IMR-90 (cell line): ENCODE measurements around the gene SH3RF3. TPM values are rescaled to one million over a fixed set of nuclear protein-coding genes. Genes with fewer than 3 reads are reported as not detected.

Source experiments
- ATAC-seq: fragments of 200-7000 bp; cut with Tn5 transposase; 2 replicates; pipeline ENCODE4 v1.9.1; 2020; ENCODE audit warnings: low read depth, mild to moderate bottlenecking, moderate library complexity
- BruUV-seq: library from RNA; stranded (reverse); fragments of 400-500 nt; replicated peaks from 2 replicates; lab custom pipeline; 2021; lab: Mats Ljungman, UMichigan
- CTCF ChIA-PET: fragments of 300-600 bp; formaldehyde crosslinking; extraction: SDS; loops from one replicate; lab custom pipeline; 2021; ENCODE audit warnings: antibody characterized with exemption; lab: Yijun Ruan, JAX
- POLR2A ChIA-PET: fragments of 300-600 bp; sonication (Branson Sonifier 250); formaldehyde crosslinking; loops from one replicate; lab custom pipeline; 2022; ENCODE audit warnings: antibody characterized with exemption; ENCODE audit not compliant: unreplicated experiment; lab: Charles Lee
- DNase-seq: peaks from one replicate; pipeline ENCODE4 v3.0.0; 2013
- H2AFZ ChIP-seq: replicated peaks from 2 replicates; pipeline ENCODE3; 2013; ENCODE audit warnings: low read length, mild to moderate bottlenecking; ENCODE audit not compliant: poor library complexity
- H2AK5ac ChIP-seq: 2 replicates; pipeline ENCODE4 v1.6.1; 2013; ENCODE audit warnings: low read depth, low read length, inconsistent platforms
- H2AK9ac ChIP-seq: replicated peaks from 2 replicates; pipeline ENCODE3; 2013; ENCODE audit warnings: mild to moderate bottlenecking, low read depth, low read length, moderate library complexity; ENCODE audit not compliant: poor library complexity
- H2BK120ac ChIP-seq: 2 replicates; pipeline ENCODE4 v1.6.1; 2013; ENCODE audit warnings: low read depth, low read length, inconsistent platforms
- H2BK15ac ChIP-seq: 3 replicates; pipeline ENCODE4 v1.6.1; 2013; ENCODE audit warnings: low read depth, low read length, inconsistent platforms
- H2BK20ac ChIP-seq: 2 replicates; pipeline ENCODE4 v1.6.1; 2013; ENCODE audit warnings: low read depth, mild to moderate bottlenecking, inconsistent platforms, low read length, moderate library complexity
- H2BK5ac ChIP-seq: 2 replicates; pipeline ENCODE4 v1.6.1; 2013; ENCODE audit warnings: mild to moderate bottlenecking, low read depth, low read length, inconsistent platforms; ENCODE audit not compliant: poor library complexity, severe bottlenecking
- H3K14ac ChIP-seq: replicated peaks from 2 replicates; pipeline ENCODE4 v1.6.1; 2013; ENCODE audit warnings: low read depth, low read length, inconsistent platforms
- H3K18ac ChIP-seq: 2 replicates; pipeline ENCODE4 v1.6.1; 2013; ENCODE audit warnings: low read depth, low read length, control low read depth
- H3K23ac ChIP-seq: 2 replicates; pipeline ENCODE4 v1.6.1; 2013; ENCODE audit warnings: low read depth, low read length, inconsistent platforms
- H3K27ac ChIP-seq: 2 replicates; pipeline ENCODE4 v1.5.1; 2013; ENCODE audit warnings: mild to moderate bottlenecking, control low read depth, low read length; ENCODE audit not compliant: insufficient read depth
- H3K27me3 ChIP-seq: 2 replicates; pipeline ENCODE4 v1.6.1; 2013; ENCODE audit warnings: low read length; ENCODE audit not compliant: control insufficient read depth, insufficient read depth
- H3K36me3 ChIP-seq: 2 replicates; pipeline ENCODE4 v1.6.1; 2013; ENCODE audit warnings: low read length, mixed read lengths; ENCODE audit not compliant: control insufficient read depth, insufficient read depth
- H3K4ac ChIP-seq: 2 replicates; pipeline ENCODE4 v1.6.1; 2013; ENCODE audit warnings: low read depth, low read length, inconsistent platforms
- H3K4me1 ChIP-seq: 2 replicates; pipeline ENCODE4 v1.6.1; 2013; ENCODE audit warnings: low read length, mixed read lengths; ENCODE audit not compliant: control insufficient read depth, insufficient read depth
- H3K4me2 ChIP-seq: 2 replicates; pipeline ENCODE4 v1.6.1; 2013; ENCODE audit warnings: low read depth, mild to moderate bottlenecking, control low read depth, low read length, moderate library complexity
- H3K4me3 ChIP-seq: 2 replicates; pipeline ENCODE4 v1.5.1; 2013; ENCODE audit warnings: low read depth, mild to moderate bottlenecking, control low read depth, low read length, moderate library complexity; ENCODE audit not compliant: insufficient read depth
- H3K56ac ChIP-seq: 2 replicates; pipeline ENCODE4 v1.6.1; 2013; ENCODE audit warnings: low read length, inconsistent platforms; ENCODE audit not compliant: insufficient read depth; ENCODE audit errors: extremely low read depth
- H3K79me1 ChIP-seq, 2 experiments: 2 replicates each; pipeline ENCODE4 v1.6.1; 2013; ENCODE audit warnings: low read length in 2 of 2, inconsistent platforms in 1 of 2, low read depth in 1 of 2
- H3K9ac ChIP-seq: 2 replicates; pipeline ENCODE4 v1.6.1; 2013; ENCODE audit warnings: low read depth, low read length, control low read depth
- H3K9me1 ChIP-seq: 2 replicates; pipeline ENCODE4 v1.6.1; 2013; ENCODE audit warnings: low read length, inconsistent platforms; ENCODE audit not compliant: insufficient read depth
- H3K9me3 ChIP-seq: 2 replicates; pipeline ENCODE4 v1.6.1; 2013; ENCODE audit warnings: low read length; ENCODE audit not compliant: control insufficient read depth, insufficient read depth
- H4K20me1 ChIP-seq: 2 replicates; pipeline ENCODE4 v1.6.1; 2013; ENCODE audit warnings: low read length, inconsistent platforms; ENCODE audit not compliant: insufficient read depth
- H4K5ac ChIP-seq: 2 replicates; pipeline ENCODE4 v1.6.1; 2013; ENCODE audit warnings: mild to moderate bottlenecking, low read depth, low read length, control low read depth
- H4K8ac ChIP-seq, 2 experiments: 2 replicates each; pipeline ENCODE4 v1.6.1; 2013; ENCODE audit warnings: low read depth in 2 of 2, low read length in 2 of 2, control low read depth in 1 of 2, inconsistent platforms in 1 of 2
- H4K91ac ChIP-seq: 2 replicates; pipeline ENCODE4 v1.6.1; 2013; ENCODE audit warnings: low read depth, low read length, inconsistent platforms; ENCODE audit not compliant: insufficient read depth
- BHLHE40 ChIP-seq: fragments of 150-350 bp; IDR thresholded peaks from 2 replicates; pipeline ENCODE4 v1.6.1; 2016; ENCODE audit warnings: mild to moderate bottlenecking, low read depth, low read length
- CEBPB ChIP-seq: IDR thresholded peaks from 2 replicates; pipeline ENCODE4 v1.6.1; 2012; ENCODE audit warnings: low read depth, low read length, improper control_type of control experiment
- CHD1 ChIP-seq: IDR thresholded peaks from 2 replicates; pipeline ENCODE4 v1.6.1; 2012; ENCODE audit warnings: low read depth, low read length, improper control_type of control experiment
- CTCF ChIP-seq: conservative IDR thresholded peaks from 2 replicates; pipeline ENCODE4 v1.5.1; 2012; ENCODE audit warnings: mild to moderate bottlenecking, low read depth, low read length, improper control_type of control experiment
- ELK1 ChIP-seq: fragments of 150-350 bp; IDR thresholded peaks from 2 replicates; pipeline ENCODE4 v1.6.1; 2016; ENCODE audit warnings: low read depth, mild to moderate bottlenecking, low read length, moderate library complexity, borderline replicate concordance
- FOS ChIP-seq: fragments of 150-350 bp; IDR thresholded peaks from 2 replicates; pipeline ENCODE4 v1.6.1; 2016; ENCODE audit warnings: low read depth, low read length
- MAFK ChIP-seq: IDR thresholded peaks from 2 replicates; pipeline ENCODE4 v1.6.1; 2012; ENCODE audit warnings: low read depth, low read length, improper control_type of control experiment
- MAZ ChIP-seq: IDR thresholded peaks from 2 replicates; pipeline ENCODE4 v1.6.1; 2012; ENCODE audit warnings: low read depth, mild to moderate bottlenecking, low read length, improper control_type of control experiment, moderate library complexity, borderline replicate concordance
- MXI1 ChIP-seq: IDR thresholded peaks from 2 replicates; pipeline ENCODE4 v1.6.1; 2012; ENCODE audit warnings: low read depth, mild to moderate bottlenecking, low read length, moderate library complexity, borderline replicate concordance
- NFE2L2 ChIP-seq: fragments of 150-350 bp; IDR thresholded peaks from 2 replicates; pipeline ENCODE4 v1.6.1; 2016; ENCODE audit warnings: low read depth, mild to moderate bottlenecking, low read length
- POLR2A ChIP-seq: IDR thresholded peaks from 2 replicates; pipeline ENCODE4 v1.6.1; 2012; ENCODE audit warnings: mild to moderate bottlenecking, low read depth, low read length
- RAD21 ChIP-seq: IDR thresholded peaks from 2 replicates; pipeline ENCODE4 v1.6.1; 2012; ENCODE audit warnings: low read length, improper control_type of control experiment
- RCOR1 ChIP-seq: IDR thresholded peaks from 2 replicates; pipeline ENCODE4 v1.6.1; 2012; ENCODE audit warnings: mild to moderate bottlenecking, low read length, improper control_type of control experiment; ENCODE audit not compliant: insufficient replicate concordance
- RFX5 ChIP-seq: IDR thresholded peaks from 2 replicates; pipeline ENCODE4 v1.8.0; 2012; ENCODE audit warnings: low read depth, mild to moderate bottlenecking, low read length, moderate library complexity
- SMC3 ChIP-seq: fragments of 150-350 bp; IDR thresholded peaks from 2 replicates; pipeline ENCODE4 v1.6.1; 2016; ENCODE audit warnings: low read depth, mild to moderate bottlenecking, antibody characterized with exemption, low read length, moderate library complexity
- USF2 ChIP-seq: fragments of 150-350 bp; IDR thresholded peaks from 2 replicates; pipeline ENCODE4 v1.6.1; 2017; ENCODE audit warnings: mild to moderate bottlenecking, antibody characterized with exemption, low read length, low read depth
- WGBS, 2 experiments: methylation state at CpG; one replicate each; pipeline versions ENCODE4 v1.1.5 to v1.1.7; 2013; ENCODE audit warnings: missing lambda C conversion rate in 2 of 2; ENCODE audit not compliant: insufficient read length in 1 of 2; ENCODE audit errors: extremely low coverage in 2 of 2; 5-methylcytosine and 5-hydroxymethylcytosine counted together
- dilution Hi-C: fragments of 300-500 bp; cut with HindIII; formaldehyde crosslinking; loops from one replicate; pipeline ENCODE4 v1.14.3; 2018; ENCODE audit warnings: low sequenced_read_pairs; ENCODE audit not compliant: unreplicated experiment
- in situ Hi-C: fragments of 300-500 bp; cut with MboI; formaldehyde crosslinking; loops from 3 replicates; pipeline ENCODE4 v1.14.3; 2019; ENCODE audit warnings: low sequenced_read_pairs, inconsistent platforms, mixed read lengths
- intact Hi-C: fragments of 100-400 bp; cut with micrococcal nuclease; formaldehyde crosslinking; loops from 2 replicates; pipeline ENCODE4 v1.10.0; 2022
- polyA plus RNA-seq, 3 experiments: library from polyadenylated mRNA; depleted of rRNA; stranded (reverse); fragments of >200 nt; gene quantifications; 2 replicates each; pipeline ENCODE4 v1.2.3, GENCODE V29; 2012; ENCODE audit warnings: low replicate concordance in 1 of 3
- total RNA-seq: library from RNA; depleted of rRNA; stranded (reverse); fragments of >200 nt; gene quantifications from 2 replicates; pipeline ENCODE4 v1.2.3, GENCODE V29; 2012

SH3RF3 gene
- total and polyA plus RNA-seq, 2 of the 4 experiments (the other 2 are of a cell fraction), result 3.4 to 5.3 TPM

GRCh38 chr2:109139865-109140396, 10.9 kb downstream of the SH3RF3 start:
- no peak overlapping the region for H2BK120ac ChIP-seq
- no peak overlapping the region for H3K4me3 ChIP-seq
- peaks cover 25% of the 10 kb centered on the region for H3K9me1 ChIP-seq
- no peak overlapping the region for H4K91ac ChIP-seq
- 83% methylated on average over 1 of the region's 10 CpGs; no CpG with 5 or more reads in 1 of the 2 experiments for WGBS, 2 experiments
- H3K4me2 ChIP-seq, result no peak overlapping the region
- TF ChIP-seq NFE2L2 (no peak), FOS (no peak), MAFK (no peak), ELK1 (no peak), RFX5 (no peak), CHD1 (no peak), POLR2A (no peak), MAZ (no peak), SMC3 (no peak), RAD21 (no peak), RCOR1 (no peak), CEBPB (no peak), USF2 (no peak), MXI1 (no peak), BHLHE40 (no peak), CTCF (no peak)
- H2BK15ac ChIP-seq, result no peak overlapping the region
- CTCF ChIA-PET, result interaction anchor here (0.6 kb wide), 1 partner anchor 955 kb away, joined by 4 read pairs; no protein-coding TSS in a partner anchor
- dilution Hi-C loops, result no loop called here
- no peak overlapping the region for H3K18ac ChIP-seq
- H3K4ac ChIP-seq, result no peak overlapping the region
- H2AFZ ChIP-seq, result no peak overlapping the region
- H3K9ac ChIP-seq, result no peak overlapping the region
- in situ Hi-C loops, result loop anchor here (10.0 to 25.0 kb wide), 2 partner anchors 75 to 197 kb away; no protein-coding TSS in a partner anchor
- H3K23ac ChIP-seq, result no peak overlapping the region
- no peak overlapping the region for H2AK9ac ChIP-seq
- peaks cover 95% of the 10 kb centered on the region for H4K20me1 ChIP-seq
- H2BK20ac ChIP-seq, result no peak overlapping the region
- peaks cover 15% of the 10 kb centered on the region for H3K4me1 ChIP-seq
- POLR2A ChIA-PET, result interaction anchor here (0.5 kb wide), 1 partner anchor 102 kb away, joined by 3 read pairs; no protein-coding TSS in a partner anchor
- no peak overlapping the region for H4K5ac ChIP-seq
- no TSS peak for BruUV-seq
- no peak overlapping the region for H3K56ac ChIP-seq
- H3K36me3 ChIP-seq, result no peaks in the 10 kb centered on the region
- intact Hi-C loops, result no loop called here
- H3K27ac ChIP-seq, result no peak overlapping the region
- peaks cover 32 to 90% of the 10 kb centered on the region in 2 experiments for H3K79me1 ChIP-seq
- no peaks in the 10 kb centered on the region for H3K9me3 ChIP-seq
- H2AK5ac ChIP-seq, result no peak overlapping the region; the same call in 1 of the 2 replicates
- no peak overlapping the region for H2BK5ac ChIP-seq
- H3K14ac ChIP-seq, result no peak overlapping the region; the same call in 1 of the 2 replicates
- H4K8ac ChIP-seq, result no peak overlapping the region
- DNase-seq (no peak), ATAC-seq (no peak)
- H3K27me3 ChIP-seq, result no peaks in the 10 kb centered on the region
